ENCODE measurements around the gene ZNF85. TPM values are rescaled to one million over a fixed set of nuclear protein-coding genes. Genes with fewer than 3 reads are reported as not detected.
A peak's percentile ranks its signal among the peaks of the same experiment; 100 is the strongest.
"Not testable (repeated sequence)": the region's sequence is repeated elsewhere in the genome, so short reads cannot be mapped to it uniquely, and the experiment has no call there.

ZNF85 gene
- polyA plus RNA-seq = 1 to 10 TPM; 1.7 to 7.5 (median 5.8) TPM

- Mint-ChIP-seq H3K4me1 (peaks cover 13 to 40% of the 10 kb centered on the region in 2 donors), H3K27me3 (ENCODE audit: low read depth in 3 of 3) (peaks cover 0 to 6% (median 3%) of the 10 kb centered on the region in 3 donors), H3K27ac (peak within 1 kb of the TSS; percentile 91 to 97 (median 93)), H3K4me3 (peak within 1 kb of the TSS; percentile 96 to 97 (median 96)), H3K36me3 (peaks cover 0 to 4% (median 3%) of the 10 kb centered on the region in 3 donors), H3K9me3 (no peaks in the 10 kb centered on the region)
- DNase-seq = peak; percentile 88 to 91 (median 90)
These were observed at the start of gene ZNF85 for GRCh38 chr19:20923077-20923871. TSS of gene ZNF85 (plus strand) at chr19:20923251. CDS start at chr19:20923401, 150 bp downstream.

- Mint-ChIP-seq H3K4me1 (no peaks in the 10 kb centered on the region), H3K27me3 (ENCODE audit: low read depth in 3 of 3) (peaks cover 2 to 8% (median 7%) of the 10 kb centered on the region in 3 donors), H3K4me3 (no peak overlapping the region), H3K27ac (no peak overlapping the region), H3K9me3 (peaks cover 36 to 94% (median 92%) of the 10 kb centered on the region in 6 donors), H3K36me3 (peaks cover 11 to 40% (median 20%) of the 10 kb centered on the region in 3 donors)
- DNase-seq = no peak
These were observed 43.5 kb upstream of the ZNF85 start for GRCh38 chr19:20879501-20879900.

- DNase-seq = no peak
- peaks cover 5% of the 10 kb centered on the region in 2 donors for H3K4me1 Mint-ChIP-seq
- no peak overlapping the region for H3K27ac Mint-ChIP-seq
- H3K9me3 Mint-ChIP-seq = peaks cover 14 to 62% (median 42%) of the 10 kb centered on the region in 6 donors
- H3K4me3 Mint-ChIP-seq = no peak overlapping the region
- H3K36me3 Mint-ChIP-seq = peaks cover 4 to 40% (median 15%) of the 10 kb centered on the region in 3 donors
- H3K27me3 Mint-ChIP-seq (ENCODE audit: low read depth in 3 of 3) = peaks cover 3 to 17% (median 11%) of the 10 kb centered on the region in 3 donors
These were observed 10.1 kb upstream of the ZNF85 start for GRCh38 chr19:20912973-20913372.

GRCh38 chr19:20925481-20925880, 2.4 kb downstream of the ZNF85 start:
- no peaks in the 10 kb centered on the region for H3K9me3 Mint-ChIP-seq
- no peak overlapping the region for H3K27ac Mint-ChIP-seq
- no peak for DNase-seq
- peak overlapping the region in 1 of 5 donors; percentile 25 for H3K4me3 Mint-ChIP-seq
- peaks cover 0 to 11% (median 9%) of the 10 kb centered on the region in 3 donors for H3K36me3 Mint-ChIP-seq
- peaks cover 13 to 40% of the 10 kb centered on the region in 2 donors for H3K4me1 Mint-ChIP-seq
- H3K27me3 Mint-ChIP-seq (ENCODE audit: low read depth in 3 of 3) = peaks cover 0 to 6% (median 3%) of the 10 kb centered on the region in 3 donors

GRCh38 chr19:20926796-20927195, 3.7 kb downstream of the ZNF85 start:
- no peak for DNase-seq
- H3K27ac Mint-ChIP-seq = no peak overlapping the region
- H3K4me3 Mint-ChIP-seq = no peak overlapping the region
- H3K9me3 Mint-ChIP-seq = no peaks in the 10 kb centered on the region
- peaks cover 13 to 40% of the 10 kb centered on the region in 2 donors for H3K4me1 Mint-ChIP-seq
- peaks cover 0 to 11% (median 9%) of the 10 kb centered on the region in 3 donors for H3K36me3 Mint-ChIP-seq
- peaks cover 0 to 6% (median 3%) of the 10 kb centered on the region in 3 donors for H3K27me3 Mint-ChIP-seq (ENCODE audit: low read depth in 3 of 3)

GRCh38 chr19:20928371-20928770, 5.3 kb downstream of the ZNF85 start:
- H3K9me3 Mint-ChIP-seq = no peaks in the 10 kb centered on the region
- no peak overlapping the region for H3K4me3 Mint-ChIP-seq

GRCh38 chr19:20936322-20936947, 13.4 kb downstream of the ZNF85 start:
- not testable (repeated sequence) for H3K9me3 Mint-ChIP-seq, H3K27ac Mint-ChIP-seq
- peaks cover 16 to 59% (median 44%) of the 10 kb centered on the region in 3 donors for H3K36me3 Mint-ChIP-seq

More at GRCh38 chr19:20928371-20928770, 5.3 kb downstream of the ZNF85 start:
- Mint-ChIP-seq H3K36me3 (peaks cover 0 to 12% (median 11%) of the 10 kb centered on the region in 3 donors), H3K27ac (peak overlapping the region in 1 of 6 donors; percentile 25), H3K4me1 (peaks cover 8 to 32% of the 10 kb centered on the region in 2 donors), H3K27me3 (ENCODE audit: low read depth in 3 of 3) (peaks cover 0 to 3% (median 0%) of the 10 kb centered on the region in 3 donors)
- no peak for DNase-seq

GRCh38 chr19:20952561-20953095, 29.6 kb downstream of the ZNF85 start:
- not testable (repeated sequence) for H3K27ac Mint-ChIP-seq; DNase-seq; H3K4me3 Mint-ChIP-seq; H3K4me1 Mint-ChIP-seq; H3K27me3 Mint-ChIP-seq (ENCODE audit: low read depth in 3 of 3)
- peaks cover 19 to 47% (median 44%) of the 10 kb centered on the region in 6 donors for H3K9me3 Mint-ChIP-seq
- peaks cover 31 to 34% (median 32%) of the 10 kb centered on the region in 3 donors for H3K36me3 Mint-ChIP-seq

More at GRCh38 chr19:20936322-20936947, 13.4 kb downstream of the ZNF85 start:
- not testable (repeated sequence) for H3K27me3 Mint-ChIP-seq (ENCODE audit: low read depth in 3 of 3); DNase-seq; H3K4me3 Mint-ChIP-seq; H3K4me1 Mint-ChIP-seq

GRCh38 chr19:20964798-20965197, 41.7 kb downstream of the ZNF85 start:
- Mint-ChIP-seq H3K27me3 (ENCODE audit: low read depth in 3 of 3) (peaks cover 0 to 2% (median 2%) of the 10 kb centered on the region in 3 donors), H3K27ac (no peak overlapping the region), H3K36me3 (peaks cover 0 to 9% (median 0%) of the 10 kb centered on the region in 3 donors), H3K9me3 (peaks cover 4 to 20% (median 6%) of the 10 kb centered on the region in 6 donors), H3K4me3 (no peak overlapping the region), H3K4me1 (no peaks in the 10 kb centered on the region)
- no peak for DNase-seq

- Mint-ChIP-seq H3K4me1 (no peaks in the 10 kb centered on the region), H3K9me3 (peaks cover 0 to 7% (median 1%) of the 10 kb centered on the region in 6 donors), H3K27me3 (ENCODE audit: low read depth in 3 of 3) (no peaks in the 10 kb centered on the region), H3K36me3 (peaks cover 0 to 5% (median 0%) of the 10 kb centered on the region in 3 donors), H3K4me3 (no peak overlapping the region), H3K27ac (no peak overlapping the region)
- no peak for DNase-seq
These were observed 45.0 kb downstream of the ZNF85 start for GRCh38 chr19:20968092-20968491.

GRCh38 chr19:20969498-20969897, 46.4 kb downstream of the ZNF85 start:
- H3K27me3 Mint-ChIP-seq (ENCODE audit: low read depth in 3 of 3) = no peaks in the 10 kb centered on the region
- H3K9me3 Mint-ChIP-seq = peaks cover 0 to 4% (median 1%) of the 10 kb centered on the region in 6 donors
- H3K27ac Mint-ChIP-seq = no peak overlapping the region
- H3K4me3 Mint-ChIP-seq = no peak overlapping the region
- DNase-seq = no peak
- H3K4me1 Mint-ChIP-seq = no peaks in the 10 kb centered on the region
- H3K36me3 Mint-ChIP-seq = peaks cover 0 to 5% (median 0%) of the 10 kb centered on the region in 3 donors

- Mint-ChIP-seq H3K27me3 (ENCODE audit: low read depth in 3 of 3) (no peaks in the 10 kb centered on the region), H3K4me3 (no peak overlapping the region), H3K27ac (no peak overlapping the region), H3K36me3 (peaks cover 0 to 5% (median 0%) of the 10 kb centered on the region in 3 donors), H3K4me1 (no peaks in the 10 kb centered on the region), H3K9me3 (peaks cover 0 to 4% (median 1%) of the 10 kb centered on the region in 6 donors)
- no peak for DNase-seq
These were observed 46.8 kb downstream of the ZNF85 start for GRCh38 chr19:20969898-20970297.

- H3K27me3 Mint-ChIP-seq (ENCODE audit: low read depth in 3 of 3); H3K4me1 Mint-ChIP-seq; H3K27ac Mint-ChIP-seq; DNase-seq; H3K4me3 Mint-ChIP-seq; H3K36me3 Mint-ChIP-seq: not testable (repeated sequence)
- H3K9me3 Mint-ChIP-seq = peaks cover 8 to 18% (median 12%) of the 10 kb centered on the region in 6 donors
These were observed 69.7 kb downstream of the ZNF85 start for GRCh38 chr19:20992788-20993187.
